Measurements from ENCODE around the gene AGFG2.
A peak's percentile ranks its signal among the peaks of the same experiment; 100 is the strongest.
"Not testable (repeated sequence)": the region's sequence is repeated elsewhere in the genome, so short reads cannot be mapped to it uniquely, and the experiment has no call there.

Gene AGFG2

DNA sequence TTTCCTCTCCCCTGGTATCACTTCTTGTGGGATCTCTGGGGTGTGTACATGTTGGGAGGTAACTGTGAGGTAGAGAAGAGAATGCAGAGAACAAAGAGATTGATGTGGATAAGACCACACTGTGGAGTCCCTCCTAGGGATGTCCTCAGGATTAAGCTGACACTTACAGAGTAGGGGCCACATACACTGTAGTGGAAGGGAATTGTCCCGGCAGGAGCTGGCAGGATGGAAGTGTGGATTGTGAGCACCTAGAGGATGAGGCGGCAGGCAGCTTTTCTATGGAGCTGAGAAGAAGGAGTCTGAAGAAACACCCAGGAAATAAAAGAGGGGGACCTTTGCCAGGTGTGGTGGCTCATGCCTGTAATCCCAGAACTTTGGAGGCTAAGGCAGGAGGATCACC is 13.5 kb downstream of the AGFG2 start:
- no peak for DNase-seq

DNA sequence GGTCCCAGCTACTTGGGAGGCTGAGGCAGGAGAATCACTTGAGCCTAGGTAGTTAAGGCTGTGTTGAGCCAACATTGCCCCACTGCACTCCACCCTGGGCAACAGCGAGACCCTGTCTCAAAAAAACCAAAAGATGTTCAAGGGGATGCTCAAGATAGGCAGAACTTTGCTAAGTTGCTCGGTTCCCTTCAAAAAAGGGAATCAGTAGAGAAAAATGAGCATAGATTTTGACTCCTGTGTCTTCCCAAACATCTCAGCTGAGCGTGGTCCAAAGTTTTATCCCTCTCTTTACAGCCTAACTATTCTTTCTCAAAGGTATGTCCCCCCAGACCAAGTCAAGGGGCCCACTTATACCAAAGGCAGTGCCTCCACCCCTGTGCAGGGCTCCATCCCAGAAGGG is 14.0 kb downstream of the AGFG2 start:
- DNase-seq, result no peak

DNA sequence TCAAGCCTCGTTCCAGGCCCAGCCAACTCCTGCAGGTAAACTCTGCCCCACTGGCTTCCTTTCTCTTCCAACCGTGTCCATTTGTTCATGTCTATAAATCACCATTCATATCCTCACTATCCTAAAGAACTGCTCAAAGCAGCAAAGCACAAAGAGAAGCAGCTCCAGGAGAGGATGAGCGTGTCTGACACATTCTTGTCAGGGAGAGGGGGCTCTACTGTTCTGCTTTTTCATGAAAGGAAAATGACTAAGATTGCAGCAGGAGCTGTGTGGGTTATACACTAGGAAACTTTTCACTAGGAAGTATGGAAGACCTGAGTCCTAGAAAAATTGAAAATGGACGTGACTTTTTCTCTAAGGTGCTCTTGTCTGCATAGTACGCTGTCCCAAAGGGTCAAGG is 16.7 kb downstream of the AGFG2 start:
- no peak for DNase-seq

DNA sequence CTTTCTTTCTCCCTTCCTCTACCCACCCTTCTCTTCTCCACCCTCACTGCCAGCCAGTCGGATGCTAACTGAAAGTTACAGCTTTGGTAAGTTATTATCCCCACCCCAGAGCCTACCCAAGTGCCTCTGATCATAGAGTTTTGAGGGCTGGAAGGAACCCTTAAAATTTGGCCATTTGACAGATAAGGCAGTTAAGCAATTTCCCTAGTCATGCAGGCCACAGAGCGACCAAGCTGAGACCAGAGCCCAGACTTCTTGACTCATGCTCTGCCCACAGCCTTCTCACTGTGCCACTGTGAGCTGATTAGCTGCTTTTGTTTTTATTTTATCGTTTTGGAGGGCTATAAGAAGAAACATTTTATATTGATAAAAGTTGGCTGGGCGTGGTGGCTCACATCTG is 17.5 kb downstream of the AGFG2 start:
- no peak for DNase-seq

DNA sequence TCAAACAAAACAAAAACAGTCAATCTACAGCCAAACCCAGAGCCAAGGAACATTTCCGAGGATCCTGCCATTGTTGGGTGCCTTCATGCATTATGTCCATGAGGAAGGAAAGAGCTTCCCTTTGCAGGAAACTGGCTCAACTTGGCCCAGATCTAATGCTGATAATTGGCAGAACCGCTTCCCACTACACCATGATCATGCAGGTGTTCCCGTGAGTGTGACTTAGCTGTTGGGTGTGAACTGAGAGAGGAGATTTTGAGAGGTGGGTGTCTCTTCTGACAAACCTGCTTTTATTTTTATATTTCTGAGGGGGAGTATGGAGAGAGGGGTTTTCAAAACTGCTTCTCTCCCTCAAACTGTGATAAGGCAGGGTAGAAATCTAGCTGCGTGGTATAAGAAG is 20.1 kb downstream of the AGFG2 start:
- DNase-seq, result no peak

DNA sequence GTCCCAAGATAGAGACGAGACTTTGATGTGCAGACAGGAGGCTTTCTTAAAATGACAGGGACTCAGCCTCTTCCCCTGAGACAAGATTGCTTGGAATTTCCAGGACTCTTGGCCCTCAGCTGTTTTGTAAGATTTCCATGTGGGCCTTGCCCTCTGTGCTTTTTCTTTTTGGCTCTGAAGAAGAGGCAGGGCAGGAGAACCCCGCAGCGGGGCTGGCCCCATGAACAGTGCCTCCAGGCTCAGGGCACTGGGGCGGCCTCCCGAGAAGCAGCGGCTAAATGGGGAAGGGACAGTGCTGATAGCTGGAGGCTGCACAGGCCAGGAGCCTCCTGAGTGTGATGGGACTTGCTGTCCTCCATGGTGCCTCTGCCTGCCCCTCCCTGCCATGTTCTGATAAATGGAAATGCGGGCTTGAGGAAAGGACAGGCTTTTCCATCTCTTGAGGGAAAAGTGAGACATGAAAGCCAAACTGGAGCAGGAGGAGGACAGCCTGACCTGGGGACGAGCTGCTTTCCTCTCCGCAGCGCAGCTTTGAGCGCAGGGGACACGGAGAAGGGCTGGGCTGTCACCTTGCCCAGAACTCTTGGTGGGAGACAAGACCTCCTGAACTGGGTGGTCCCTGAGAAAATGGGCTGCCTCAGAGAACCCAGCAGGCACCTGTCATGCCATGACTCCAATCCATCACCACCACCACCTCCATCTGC is 22.6 kb downstream of the AGFG2 start:
- no peak for DNase-seq

DNA sequence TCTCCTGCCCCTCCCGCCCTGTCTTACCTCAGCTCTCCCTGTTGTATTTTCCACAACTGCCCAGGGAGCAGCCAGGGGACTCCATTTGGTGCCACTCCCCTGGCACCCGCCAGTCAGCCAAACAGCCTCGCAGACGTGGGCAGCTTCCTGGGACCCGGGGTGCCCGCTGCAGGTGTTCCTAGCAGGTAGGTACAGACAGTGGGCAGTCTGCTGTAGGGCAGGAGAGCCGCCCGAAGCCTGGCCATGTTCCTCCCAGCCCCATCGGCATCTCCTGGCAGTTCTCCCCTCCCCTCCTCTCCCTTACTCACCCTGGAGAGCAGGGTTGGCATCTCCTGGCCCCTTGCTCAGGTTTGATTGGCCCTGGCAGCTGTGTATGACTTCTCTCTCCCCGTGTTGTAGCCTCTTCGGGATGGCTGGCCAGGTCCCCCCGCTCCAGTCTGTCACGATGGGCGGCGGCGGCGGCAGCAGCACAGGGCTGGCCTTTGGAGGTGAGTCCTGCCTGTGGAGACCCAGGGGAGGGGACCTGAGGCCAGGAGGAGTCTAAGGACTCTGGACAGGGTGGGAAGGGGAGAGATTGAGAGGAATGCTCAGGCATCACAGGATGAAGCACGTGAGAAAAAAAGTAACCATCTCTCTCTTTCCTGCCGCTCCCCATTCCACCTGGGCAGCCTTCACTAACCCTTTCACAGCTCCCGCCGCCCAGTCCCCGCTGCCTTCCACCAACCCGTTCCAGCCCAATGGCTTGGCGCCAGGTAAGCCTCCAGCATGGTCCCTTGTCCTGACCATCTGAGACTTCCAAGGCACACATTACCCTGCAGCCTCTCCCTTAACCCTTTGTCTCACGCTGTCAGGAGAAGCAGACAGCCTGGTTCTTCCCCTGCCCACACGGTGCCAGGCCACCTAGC is 23.4 kb downstream of the AGFG2 start:
- no peak for DNase-seq

DNA sequence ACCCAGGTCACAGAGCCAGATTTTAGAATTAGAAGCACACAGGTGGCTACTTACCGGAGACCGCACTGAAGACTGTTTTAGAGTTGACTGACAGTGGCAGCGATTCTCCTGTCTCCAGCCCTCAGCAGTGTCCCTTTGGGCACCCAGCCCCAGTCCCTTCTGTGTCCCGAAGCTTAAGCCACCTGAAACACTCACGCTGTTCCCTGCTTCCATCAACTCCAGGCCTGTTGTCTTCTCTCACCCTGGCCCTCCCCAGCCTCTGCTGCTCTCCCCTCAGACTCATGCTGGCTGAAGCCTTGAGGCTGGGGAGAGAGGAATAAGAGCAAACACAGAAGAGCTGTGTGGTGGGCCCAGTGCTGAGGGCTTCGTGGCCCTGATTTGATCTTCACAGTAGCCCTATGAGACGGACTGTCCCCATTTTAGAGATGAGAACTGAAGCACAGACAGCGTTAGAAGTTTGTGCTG is 24.1 kb downstream of the AGFG2 start:
- no peak for DNase-seq

DNA sequence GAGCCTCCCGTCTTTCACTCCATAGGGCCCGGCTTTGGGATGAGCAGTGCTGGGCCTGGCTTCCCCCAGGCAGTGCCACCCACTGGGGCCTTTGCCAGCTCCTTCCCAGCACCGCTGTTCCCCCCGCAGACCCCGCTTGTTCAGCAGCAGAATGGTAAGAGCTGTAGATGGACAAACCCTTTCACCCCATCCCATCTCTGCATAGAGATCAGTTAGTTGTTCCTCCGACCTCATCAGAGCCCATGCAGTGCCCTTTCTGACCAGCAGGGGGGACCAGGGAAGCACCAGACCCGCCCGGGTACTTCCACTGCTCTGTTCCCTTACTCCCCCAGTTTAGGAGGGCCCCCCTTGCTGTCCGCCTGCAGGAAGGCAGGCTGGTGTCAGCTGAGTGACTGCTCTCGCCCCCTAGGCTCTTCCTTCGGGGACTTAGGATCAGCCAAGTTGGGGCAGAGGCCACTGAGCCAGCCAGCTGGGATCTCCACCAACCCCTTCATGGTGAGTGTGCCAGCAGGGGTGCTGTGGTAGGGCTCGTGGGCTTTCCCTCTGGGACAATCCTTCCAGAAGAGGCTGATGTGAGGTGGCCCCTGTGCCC is 24.9 kb downstream of the AGFG2 start:
- peak; percentile 70 for DNase-seq

DNA sequence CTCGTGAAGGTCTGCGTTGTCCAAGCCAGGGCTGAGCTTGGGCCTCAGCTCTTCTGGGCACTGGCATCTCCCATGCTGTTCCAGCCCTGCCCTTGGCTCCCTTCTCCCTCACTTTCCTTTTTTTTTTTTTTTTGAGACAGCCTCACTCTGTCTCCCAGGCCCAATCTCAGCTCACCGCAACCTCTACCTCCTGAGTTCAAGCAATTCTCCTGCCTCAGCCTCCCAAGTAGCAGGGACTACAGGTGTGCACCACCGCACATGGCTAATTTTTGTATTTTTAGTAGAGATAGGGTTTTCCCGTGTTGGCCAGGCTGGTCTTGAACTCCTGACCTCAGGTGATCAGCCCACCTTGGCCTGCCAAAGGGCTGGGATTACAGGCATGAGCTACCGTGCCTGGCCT is 25.4 kb downstream of the AGFG2 start:
- DNase-seq, result not testable (repeated sequence)

DNA sequence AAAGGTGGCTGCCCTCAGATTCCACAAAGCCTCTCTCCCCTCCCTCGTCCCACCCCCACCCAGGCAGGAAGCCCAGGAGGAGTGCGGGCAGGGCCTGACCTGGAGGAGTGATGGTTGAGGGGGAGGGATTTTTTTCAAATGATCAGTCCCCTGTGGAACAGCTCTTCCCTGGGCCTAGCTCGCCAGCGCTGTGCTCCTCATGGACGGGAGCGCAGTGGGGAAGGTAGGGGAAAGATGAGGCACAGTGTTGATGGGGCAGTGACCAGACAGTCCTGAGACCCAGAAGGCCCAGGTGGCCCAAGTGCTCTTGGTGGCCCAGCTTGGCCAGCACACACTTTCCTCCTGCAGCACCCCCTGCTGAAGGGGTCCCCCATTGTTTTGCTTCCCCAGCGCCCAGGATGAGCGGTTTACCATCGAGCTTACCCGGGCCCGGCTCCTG is 26.1 kb downstream of the AGFG2 start:
- DNase-seq, result no peak

DNA sequence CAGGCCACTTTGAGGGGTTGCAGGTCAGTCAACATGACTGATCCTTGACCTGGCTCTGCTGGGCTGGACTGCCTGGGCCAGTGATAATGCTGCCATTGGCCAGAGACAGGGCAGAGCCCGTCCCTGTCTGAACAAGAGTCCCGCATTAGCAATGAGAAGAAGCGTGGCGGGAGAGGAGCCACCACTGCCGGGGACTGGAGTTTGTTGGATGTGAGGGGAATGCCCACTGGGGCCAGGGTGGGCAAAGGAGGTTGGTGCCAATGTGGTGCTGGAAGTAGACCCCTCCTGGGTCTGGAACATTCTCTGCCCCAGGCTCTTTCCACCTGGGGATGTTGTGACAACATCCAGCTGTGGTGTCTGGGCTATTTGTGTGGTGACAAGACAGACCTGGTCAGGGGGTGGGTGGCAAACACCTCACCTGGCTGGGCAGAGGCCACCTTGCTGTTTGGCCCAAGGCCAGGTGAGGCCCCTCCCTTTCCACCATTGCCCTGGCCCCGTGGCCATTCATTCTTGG is 27.1 kb downstream of the AGFG2 start:
- DNase-seq, result no peak

DNA sequence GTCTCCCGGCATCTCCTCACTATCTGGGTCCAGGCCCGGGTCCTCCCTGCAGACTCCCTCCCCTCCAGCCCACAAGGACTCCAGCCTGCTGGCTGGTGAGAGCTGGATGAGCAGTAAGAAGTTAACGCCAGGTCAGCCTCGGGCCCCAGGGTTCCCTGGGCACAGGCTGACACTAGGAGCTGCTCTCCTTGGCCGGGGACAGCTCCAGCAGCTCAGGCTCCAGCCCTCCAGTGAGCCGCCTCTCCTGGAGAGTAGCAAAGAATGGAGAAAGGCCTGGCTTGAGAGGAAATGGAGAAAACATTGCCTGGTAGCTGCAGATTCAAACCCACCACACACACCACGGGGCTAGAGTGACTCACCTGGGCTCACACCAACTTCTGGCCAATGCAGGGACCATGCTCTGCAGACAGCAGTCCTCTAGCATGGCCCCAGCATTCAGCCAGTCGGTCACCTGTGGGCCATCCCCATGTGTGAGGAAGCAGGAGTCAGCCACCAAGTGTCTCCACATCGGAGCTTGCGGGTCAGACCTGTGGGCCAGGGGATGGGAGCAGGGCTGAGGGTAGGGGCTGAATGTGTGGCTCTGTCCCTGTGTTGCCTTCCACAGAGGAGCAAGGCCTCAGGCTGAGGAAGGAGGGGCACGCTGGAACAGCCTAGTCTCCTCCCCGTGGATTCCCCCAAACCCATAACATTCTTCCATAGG is 28.2 kb downstream of the AGFG2 start:
- DNase-seq, result no peak

DNA sequence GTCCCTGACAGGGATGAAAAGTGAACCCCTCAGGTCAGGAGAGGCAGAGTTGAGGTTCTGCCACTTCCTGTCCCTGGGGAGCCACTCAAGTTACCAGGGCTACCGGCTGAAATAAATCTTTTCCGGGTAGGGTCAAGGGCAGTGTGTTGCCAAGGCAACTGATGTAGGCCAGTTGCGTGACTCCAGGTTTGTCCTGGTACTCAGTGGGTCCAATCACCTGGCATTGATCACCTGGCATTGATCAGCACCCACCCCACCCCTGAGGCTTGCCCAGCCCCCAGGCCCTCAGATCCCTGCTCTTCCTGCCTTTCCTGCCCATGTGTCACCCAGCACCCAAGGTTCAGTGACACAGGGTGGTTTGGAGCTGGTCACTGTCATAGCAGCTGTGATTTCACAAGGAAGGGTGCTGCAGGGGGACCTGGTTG is 28.8 kb downstream of the AGFG2 start:
- no peak for DNase-seq

DNA sequence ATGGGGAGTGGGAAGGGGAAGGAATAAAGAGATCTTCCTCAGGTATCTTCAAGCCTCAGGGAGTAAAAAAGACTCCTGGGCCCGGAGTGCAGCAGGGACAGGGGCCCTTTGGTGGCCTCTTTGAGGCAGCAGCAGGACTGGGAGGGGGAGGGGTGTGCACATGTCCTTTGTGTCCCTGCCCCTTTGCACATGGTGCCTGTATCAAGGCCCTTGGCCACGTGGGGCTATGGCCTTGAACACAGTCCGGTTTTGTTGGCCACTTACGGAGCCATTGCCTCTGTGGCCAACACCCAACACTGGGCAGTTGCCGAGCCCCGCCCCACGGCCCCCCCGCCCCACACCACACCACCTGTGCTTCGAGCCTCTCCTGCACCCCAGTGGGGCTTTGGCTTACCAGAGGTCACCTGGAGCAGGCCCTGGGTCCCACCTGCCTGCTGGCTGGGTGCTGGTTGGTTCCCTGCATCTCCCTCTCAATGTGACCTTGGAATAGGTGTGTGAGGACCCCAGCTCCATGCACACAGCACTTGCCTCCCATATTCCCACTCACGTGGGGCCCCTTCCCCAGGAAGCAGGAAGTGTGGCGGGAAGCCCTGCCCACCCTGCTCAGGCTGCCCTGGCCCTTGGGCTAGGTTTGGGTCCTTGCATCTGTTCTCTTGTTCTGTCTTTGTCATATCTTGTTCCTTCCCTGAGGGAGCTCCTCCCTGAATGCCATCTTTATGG is 29.3 kb downstream of the AGFG2 start:
- no peak for DNase-seq

DNA sequence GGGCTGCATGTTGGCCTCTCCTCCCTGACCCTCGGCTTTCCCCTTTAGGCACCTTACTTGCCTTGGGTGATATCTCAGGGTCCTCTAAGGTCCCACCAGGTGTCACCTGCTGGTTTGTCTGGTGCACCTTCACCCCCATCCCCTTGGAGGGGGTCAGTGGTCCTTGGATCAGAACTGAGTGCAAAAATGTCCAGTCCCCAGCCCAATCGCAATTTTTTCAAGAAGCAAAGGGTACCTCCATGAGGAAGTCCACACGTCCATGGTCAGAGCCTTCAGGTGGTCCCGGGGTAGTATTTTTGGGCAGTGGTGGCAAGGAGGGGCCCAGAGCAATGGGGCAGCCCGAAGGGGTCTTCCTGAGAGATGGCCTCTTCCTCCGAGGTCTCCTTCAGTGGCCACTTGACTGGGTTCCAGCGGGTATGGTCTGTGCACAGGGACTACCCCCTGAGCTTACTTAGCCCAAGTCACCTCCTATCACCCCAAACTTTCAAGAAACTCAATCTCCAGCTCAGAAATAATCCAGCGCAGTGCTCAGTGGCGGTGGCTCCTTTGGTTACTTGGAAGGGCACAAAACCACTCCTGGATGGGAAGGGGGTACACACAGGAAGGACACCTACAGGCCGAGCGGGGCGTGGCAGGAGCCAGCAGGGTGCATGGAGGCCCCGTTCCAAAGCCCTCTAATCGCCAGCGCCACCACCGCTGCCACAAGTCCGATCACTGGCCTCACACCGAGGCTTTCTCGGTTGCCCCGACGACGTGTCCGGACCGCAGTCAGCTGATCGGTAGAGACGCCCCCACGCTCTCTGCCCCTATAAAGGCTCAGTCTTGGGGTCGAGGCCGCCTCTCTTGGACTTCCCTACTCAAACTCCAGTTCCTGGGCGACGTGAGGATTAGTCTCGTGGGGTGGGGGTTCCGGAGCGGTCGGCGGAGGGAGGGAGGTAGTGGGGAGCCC is 30.2 kb downstream of the AGFG2 start:
- peak; percentile 36 for DNase-seq

DNA sequence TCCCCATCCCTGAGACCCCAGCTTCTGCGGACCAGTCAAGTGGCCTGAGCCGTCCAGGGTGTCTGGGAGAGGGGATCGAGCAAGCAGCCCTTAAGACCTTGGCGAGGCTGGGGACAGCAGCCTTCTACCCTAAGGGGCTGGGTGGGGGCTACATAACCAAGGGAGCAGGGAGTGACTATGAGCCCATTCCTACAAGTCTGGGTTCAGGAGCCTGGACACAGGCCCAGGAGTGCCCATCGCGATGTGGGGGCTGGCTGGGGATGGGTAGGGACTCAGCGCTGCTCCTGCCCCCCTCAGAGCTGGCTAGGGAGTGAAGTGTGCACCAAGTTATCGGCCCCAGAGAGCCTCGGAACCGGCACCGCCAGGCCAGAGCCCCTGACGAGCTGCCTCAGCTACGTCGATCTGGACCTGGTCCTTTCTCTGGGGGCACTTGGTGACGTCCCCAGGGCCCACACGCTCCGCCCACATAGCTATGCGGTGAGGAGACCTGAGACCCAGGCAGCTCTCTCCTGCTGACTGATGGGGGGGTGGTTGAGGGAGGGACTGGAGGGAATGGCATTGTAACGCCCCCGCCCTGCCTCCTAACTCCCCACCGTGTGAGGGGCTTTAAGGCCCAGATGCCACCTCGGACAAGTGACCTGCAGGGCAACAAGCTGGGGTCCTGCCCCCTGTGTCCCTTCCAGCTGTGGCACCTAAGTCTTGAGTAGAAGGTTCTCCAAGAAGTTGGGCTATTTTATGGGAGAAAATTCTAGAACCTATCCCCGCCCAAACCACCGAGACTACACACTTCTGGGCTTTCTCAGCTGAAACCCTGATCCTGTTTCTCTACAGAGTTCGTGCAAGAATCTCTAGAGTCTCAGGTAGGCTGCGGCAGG is 32.2 kb downstream of the AGFG2 start:
- DNase-seq, result peak; percentile 25

DNA sequence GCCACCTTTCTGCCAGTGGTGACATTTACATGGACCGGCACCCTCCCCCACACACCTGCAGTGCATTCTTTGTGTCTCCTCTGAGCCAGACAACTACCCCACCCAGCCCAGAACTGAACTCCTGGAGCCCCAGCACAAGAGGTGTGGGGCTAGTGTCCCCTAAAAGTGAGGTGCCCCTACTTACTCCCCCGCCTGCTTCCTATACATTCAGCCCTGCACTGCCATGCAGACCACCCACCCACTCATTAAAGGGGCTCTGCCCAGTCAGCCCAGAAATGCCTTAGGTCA is 32.8 kb downstream of the AGFG2 start:
- DNase-seq, result no peak

DNA sequence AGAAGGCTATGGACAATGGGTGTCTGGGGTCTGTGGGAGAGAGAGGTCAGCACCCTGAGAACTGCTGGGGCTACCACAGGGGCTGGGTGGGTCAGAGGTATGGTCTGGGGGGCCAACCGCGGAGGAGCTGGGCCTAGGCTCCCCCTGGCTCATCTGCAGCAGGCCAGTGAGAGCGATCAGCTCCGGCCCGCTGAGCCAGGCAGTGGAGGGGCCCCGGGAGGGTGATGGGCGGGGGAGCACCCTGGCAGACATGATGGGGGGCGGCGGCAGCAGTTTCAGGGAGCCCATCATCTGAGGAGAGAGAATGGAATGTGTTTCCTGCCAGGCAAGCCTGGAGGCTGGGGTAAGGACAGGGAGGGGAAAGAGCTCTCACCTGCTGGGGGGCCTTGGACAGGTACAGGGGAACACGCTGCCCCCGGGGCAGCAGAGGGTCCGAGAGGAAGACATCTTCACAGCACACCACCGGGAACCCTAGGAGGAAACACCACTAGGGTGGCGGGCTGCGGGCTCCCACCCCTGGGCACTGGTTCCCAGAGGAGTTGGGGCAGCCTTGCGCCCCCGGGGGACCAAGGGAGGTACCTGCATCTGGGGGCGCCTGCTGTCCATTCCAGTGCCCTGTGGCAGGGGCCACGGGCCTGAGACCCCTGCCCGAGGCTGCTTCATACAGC is 33.4 kb downstream of the AGFG2 start:
- DNase-seq, result no peak

All from fibroblast of skin of scalp (primary cell).